GM20431 (cell line): ENCODE data around the gene DNAJC13.

Experiments used
- in situ Hi-C: fragments of 300-500 bp; cut with MseI, MboI; formaldehyde crosslinking; loops from one replicate; pipeline ENCODE4 v1.15.0; 2020; ENCODE audit warnings: low sequenced_read_pairs; ENCODE audit not compliant: unreplicated experiment

The DNAJC13 gene

GRCh38 chr3:132456136-132456535 lies 38.8 kb downstream of the DNAJC13 start:
- in situ Hi-C loops = no loop called here

- in situ Hi-C loops = no loop called here
These were observed 39.3 kb downstream of the DNAJC13 start for GRCh38 chr3:132456571-132456970.

- in situ Hi-C loops = no loop called here
These were observed 40.0 kb downstream of the DNAJC13 start for GRCh38 chr3:132457286-132457685.

GRCh38 chr3:132459551-132459950 lies 42.2 kb downstream of the DNAJC13 start:
- in situ Hi-C loops = no loop called here

DNA sequence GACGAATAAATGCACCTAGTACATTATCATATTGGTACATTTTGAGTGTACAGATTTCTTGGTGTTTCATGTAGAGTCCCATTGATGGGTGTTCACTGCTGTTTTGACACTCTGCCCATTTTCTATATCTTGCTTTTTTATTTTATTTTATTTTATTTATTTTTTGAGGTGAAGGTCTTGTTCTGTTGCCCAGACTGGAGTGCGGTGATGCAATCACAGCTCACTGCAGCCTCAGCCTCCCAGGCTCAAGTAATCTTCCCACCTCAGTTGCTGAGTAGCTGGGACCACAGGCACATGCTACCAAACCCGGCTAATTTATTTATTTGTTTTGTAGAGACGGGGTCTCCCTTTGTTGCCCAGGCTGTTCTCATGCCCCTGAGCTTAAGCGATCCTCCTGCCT lies 44.2 kb downstream of the DNAJC13 start:
- in situ Hi-C loops = no loop called here

DNA sequence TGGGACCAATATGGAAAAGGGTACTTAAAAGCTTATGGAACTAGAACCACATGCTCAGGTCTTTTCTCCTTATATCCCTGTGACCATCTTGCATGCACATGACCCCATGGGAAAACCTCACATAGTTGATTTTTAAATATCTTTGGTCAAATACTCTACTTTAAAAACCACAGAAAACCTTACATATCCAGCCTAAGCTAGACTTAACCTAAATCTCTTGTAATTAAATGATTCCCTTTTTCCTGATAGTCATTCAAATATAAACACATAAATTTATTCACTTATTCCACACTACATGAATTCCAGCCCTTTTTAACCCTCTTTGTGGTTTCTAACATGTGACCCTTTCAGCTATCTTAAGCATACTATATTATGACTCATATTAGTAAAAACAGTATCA lies 46.8 kb downstream of the DNAJC13 start:
- in situ Hi-C loops = no loop called here

GRCh38 chr3:132469326-132469725 lies 52.0 kb downstream of the DNAJC13 start:
- in situ Hi-C loops = no loop called here

- in situ Hi-C loops = no loop called here
These were observed 68.8 kb downstream of the DNAJC13 start for GRCh38 chr3:132486099-132486498.

- in situ Hi-C loops = no loop called here
These were observed 70.8 kb downstream of the DNAJC13 start for GRCh38 chr3:132488151-132488550.

DNA sequence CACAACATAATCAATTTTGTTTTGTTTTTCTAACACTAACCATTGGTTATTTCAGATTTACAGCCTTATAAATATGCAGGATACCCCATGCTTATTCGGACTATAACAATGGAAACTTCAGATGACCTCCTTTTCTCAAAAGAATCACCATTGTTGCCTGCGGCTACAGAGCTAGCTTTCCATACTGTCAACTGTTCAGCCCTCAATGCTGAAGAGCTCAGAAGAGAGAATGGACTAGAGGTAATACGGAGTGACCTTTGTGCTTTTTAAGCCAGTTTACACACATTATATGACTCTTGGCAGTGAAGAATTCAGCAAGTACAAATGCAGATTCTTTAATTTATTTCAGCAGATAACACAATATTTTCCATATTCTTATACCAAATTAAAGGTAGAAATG lies 81.8 kb downstream of the DNAJC13 start:
- in situ Hi-C loops = no loop called here

- in situ Hi-C loops = no loop called here
These were observed 86.3 kb downstream of the DNAJC13 start for GRCh38 chr3:132503559-132503958.

DNA sequence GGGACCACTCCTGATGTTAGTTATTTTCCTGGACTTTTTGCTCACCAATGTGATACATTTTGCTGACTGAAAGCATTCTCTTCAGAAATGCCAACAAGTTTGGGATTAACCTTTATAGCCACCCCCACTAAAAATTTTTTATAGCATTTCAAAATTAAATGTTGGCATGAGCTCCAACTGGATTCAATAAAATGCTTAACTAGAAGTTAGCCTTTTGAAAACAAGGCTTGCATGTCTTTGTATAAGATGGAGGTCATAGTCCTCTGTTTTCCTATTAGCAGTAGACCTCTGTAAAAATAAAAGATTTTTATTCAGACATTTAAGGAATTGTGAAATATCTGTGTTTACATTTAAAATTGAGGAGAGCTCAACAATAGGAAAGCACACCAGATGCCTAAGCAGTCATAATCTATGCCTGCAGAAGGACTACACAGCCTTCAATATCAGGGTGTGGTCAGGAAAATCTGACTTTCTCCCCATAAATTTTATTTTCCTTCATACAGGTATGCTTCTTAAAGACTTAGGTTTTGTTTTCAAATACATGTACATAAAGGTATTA lies 87.2 kb downstream of the DNAJC13 start:
- in situ Hi-C loops = no loop called here

- in situ Hi-C loops = no loop called here
These were observed 90.4 kb downstream of the DNAJC13 start for GRCh38 chr3:132507657-132508056.

DNA sequence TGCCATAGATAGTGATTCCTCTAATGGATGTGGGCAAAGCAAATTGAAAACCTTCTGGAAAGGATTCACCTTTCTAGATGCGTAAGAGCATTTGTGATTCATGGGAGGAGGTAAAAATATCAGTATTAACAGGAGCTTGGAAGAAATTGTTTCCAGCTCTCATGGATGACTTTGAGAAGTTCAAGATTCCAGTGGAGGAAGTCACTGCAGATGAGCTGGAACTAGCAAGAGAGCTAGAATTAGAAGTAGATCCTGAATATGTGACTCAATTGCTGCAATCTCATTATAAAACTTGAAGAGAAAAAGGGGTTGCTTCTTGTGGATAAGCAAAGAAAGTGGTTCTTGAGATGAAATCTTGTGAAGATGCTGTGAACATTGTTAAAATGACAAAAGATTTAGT lies 91.8 kb downstream of the DNAJC13 start:
- in situ Hi-C loops = no loop called here

GRCh38 chr3:132509506-132509905 lies 92.2 kb downstream of the DNAJC13 start:
- in situ Hi-C loops = no loop called here

DNA sequence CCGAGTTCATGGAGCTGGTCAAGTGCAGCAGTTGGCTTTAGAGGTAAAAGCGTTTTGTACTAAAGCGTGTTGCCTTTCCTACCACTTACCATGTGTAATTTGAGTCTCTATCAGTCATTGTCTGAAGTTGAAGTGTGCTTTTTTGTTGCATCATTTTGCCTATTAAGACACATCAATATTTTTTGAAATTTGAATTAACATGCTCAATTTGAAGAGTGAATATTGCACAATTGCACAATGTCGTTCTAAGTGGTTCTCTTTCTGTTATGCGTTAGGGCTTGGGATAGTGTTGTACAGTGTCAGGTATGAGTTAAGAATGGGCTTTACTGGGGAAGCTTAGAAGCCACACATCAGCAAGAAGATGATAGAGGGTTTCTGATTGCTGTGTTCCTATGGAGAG lies 95.8 kb downstream of the DNAJC13 start:
- in situ Hi-C loops = no loop called here

GRCh38 chr3:132517311-132517710 lies 100.0 kb downstream of the DNAJC13 start:
- in situ Hi-C loops = no loop called here

GRCh38 chr3:132519914-132520313 lies 102.6 kb downstream of the DNAJC13 start:
- in situ Hi-C loops = no loop called here

DNA sequence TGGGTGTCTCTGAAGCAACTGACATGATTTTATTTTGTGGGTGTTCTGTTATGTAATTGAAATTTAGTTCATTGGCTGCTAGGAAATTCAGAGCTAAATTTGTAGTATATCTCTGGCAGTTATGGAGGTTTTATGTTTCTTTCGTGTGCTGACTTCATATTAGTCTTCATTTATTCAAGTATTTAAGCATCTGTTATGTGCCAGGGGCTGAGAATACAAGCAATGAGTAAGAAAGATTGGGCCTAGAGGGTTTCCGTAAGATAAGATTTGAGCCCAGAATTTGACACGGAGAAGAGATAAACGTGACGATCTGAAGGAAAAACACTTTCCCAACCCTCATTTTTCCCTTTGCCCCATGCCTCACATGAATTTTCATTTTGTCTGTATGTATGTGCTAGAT lies 104.6 kb downstream of the DNAJC13 start:
- in situ Hi-C loops = no loop called here

GRCh38 chr3:132522353-132522752 lies 105.1 kb downstream of the DNAJC13 start:
- in situ Hi-C loops = no loop called here

- in situ Hi-C loops = loop anchor here (10.0 kb wide), 1 partner anchor 114 kb away; no protein-coding TSS in a partner anchor
These were observed 113.3 kb downstream of the DNAJC13 start for GRCh38 chr3:132530624-132531023.

- in situ Hi-C loops = loop anchor here (10.0 kb wide), 1 partner anchor 109 kb away; no protein-coding TSS in a partner anchor
These were observed 118.5 kb downstream of the DNAJC13 start for GRCh38 chr3:132535575-132536441.
